HG02759 (cell line): ENCODE data around the gene DIPK1C.

Experiments
- ATAC-seq: cut with Tn5 transposase; IDR thresholded peaks from one replicate; pipeline ENCODE4 v1.9.1; 2021; ENCODE audit warnings: mild to moderate bottlenecking, moderate library complexity; ENCODE audit not compliant: unreplicated experiment

Gene DIPK1C

DNA sequence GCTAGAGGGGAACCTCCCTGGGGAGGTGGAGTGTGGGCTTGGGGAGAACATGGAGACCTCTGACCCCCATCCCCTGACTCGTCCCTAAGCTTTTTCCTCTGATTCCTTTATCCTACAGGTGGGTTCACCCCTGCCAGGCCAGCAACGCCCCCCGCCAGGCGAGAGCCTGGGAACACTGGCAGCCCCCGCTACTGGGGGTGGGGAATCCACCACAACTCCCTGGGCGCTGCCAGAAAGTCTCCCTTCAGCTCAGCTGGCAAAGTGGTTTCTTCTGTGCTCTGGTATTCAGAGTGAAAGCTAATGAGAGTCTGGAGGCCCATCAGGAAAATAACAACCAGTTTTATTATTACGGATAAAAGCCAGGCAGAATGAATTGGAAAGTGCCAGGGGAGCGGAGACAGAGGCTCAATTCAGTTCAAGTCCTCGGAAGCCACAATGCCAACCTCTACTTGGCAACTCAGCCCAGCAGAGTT is 2.8 kb downstream of the DIPK1C start:
- ATAC-seq = no peak

DNA sequence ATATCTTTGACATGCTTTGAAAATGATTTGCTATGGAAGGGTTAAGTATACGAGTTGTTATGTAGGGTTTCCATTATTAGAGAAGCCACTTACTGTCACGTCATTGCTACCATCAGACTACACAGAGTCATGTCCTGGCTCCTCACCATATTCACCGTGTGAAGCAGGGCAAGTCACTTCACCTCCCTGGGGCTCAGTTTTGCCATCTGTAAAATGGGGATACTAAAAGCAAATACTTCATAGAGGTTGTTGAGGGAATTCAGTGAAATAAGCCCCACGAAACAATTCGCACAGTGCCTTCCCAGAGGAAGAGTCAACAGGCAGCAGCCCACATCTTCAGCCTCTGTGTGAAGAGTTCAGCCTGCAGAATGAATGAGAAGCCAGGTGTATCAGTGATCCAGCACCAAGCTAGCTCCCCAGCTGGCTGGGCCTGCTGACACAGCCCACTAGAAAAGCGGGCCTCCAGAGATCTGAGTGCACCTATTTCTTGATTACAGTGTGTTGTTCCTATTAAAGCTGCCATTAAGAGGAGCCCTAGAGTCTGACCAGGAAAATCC is 3.4 kb downstream of the DIPK1C start:
- ATAC-seq = no peak

DNA sequence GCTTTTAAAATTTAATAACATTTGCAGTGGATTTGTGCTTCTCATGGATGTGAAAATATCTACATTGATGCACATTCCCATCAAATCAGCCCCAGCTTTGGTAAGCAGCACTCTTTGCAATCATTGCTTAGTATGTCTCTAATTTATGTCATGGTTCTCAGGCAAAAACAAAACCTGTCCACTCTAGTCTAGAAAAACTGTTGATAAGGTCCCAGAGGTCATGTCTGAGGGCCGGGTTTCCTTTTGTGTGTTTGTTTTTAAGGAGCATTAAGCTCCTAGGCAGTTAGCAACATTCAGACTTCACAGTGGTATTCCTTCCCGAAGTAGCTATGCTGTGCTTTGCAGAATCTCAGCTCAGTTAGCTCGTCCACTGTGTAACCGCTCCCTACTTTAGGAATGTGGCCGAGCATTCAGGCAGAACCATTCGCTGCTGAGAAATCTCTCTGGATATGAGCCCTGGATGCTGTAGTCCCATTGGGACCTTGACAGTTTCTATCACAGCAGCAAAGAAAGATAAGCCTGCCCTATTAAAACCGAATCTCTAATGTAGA is 4.0 kb downstream of the DIPK1C start:
- ATAC-seq = no peak

DNA sequence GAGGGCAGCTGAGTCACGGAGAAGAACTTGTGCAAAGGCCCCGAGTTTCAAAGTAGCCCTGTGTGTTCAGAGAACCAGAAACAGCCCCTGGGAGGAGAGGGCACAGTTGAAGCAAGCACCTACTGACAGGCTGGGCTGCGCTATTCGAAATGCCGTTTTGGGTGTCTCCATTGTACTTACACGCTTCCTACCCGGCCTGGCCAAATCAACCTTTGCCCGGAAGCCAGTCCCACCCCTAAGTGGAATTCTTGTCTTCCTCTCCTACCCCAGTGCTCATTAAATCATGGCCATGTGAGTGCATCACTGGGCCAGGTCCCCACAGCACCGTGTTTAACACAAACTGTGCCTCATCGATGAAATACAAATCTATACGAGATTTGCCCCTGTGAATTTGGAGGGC is 6.0 kb downstream of the DIPK1C start:
- no peak for ATAC-seq

DNA sequence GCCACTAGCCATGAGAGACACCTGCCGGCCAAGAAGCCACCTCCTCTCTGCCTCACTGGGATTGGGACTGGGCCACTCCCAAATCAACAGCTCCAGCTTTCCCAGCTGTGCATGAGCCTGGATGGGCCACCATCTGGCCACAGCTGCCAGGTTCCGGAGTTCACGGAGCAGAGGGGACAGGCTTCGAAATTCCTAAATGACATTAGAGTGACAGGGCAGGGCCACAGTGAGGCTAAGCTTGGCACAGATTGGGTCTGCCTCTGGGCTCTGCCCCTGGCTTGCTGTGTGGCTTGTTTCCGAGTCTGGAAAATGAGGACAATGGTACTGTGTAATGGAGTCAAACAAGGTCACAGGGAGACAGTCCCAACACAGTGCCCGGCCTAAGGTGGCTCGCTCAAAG is 6.5 kb downstream of the DIPK1C start:
- ATAC-seq = no peak

DNA sequence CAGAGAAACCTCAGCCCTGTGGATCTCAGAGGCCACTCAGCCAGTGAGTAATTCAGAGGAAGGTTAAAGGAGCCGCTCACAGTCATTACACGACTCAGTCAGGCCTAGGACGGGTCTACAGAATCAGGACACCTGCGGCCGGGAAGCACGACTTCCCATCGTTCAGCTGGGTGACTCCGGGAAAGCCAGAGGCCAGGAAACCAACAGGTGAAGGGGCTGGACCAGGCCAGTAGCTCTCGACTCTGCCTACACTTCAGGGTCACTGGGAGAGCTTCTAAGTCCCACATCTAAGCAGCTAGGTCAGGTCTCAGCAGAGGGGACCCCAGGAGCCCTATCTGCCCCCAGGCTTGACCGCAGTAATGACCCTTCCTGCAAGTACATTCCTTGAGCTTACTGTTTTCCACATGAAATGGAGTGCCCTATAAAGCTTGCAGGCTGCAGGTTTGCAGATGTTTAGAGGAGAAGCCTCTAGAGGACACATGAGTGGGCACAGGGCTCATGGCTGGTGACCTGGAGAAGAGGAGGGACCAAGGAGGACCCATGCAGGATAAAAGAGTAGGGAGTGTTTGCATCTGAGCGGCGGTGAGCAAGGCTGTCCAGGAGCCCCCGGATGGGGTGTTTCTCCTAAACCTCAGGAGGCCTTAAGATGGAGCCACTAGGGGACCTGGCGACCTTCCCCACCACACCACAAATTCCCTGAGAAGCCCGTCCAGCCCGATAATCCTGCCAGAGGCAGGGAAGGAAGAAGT is 9.5 kb downstream of the DIPK1C start:
- ATAC-seq = no peak

DNA sequence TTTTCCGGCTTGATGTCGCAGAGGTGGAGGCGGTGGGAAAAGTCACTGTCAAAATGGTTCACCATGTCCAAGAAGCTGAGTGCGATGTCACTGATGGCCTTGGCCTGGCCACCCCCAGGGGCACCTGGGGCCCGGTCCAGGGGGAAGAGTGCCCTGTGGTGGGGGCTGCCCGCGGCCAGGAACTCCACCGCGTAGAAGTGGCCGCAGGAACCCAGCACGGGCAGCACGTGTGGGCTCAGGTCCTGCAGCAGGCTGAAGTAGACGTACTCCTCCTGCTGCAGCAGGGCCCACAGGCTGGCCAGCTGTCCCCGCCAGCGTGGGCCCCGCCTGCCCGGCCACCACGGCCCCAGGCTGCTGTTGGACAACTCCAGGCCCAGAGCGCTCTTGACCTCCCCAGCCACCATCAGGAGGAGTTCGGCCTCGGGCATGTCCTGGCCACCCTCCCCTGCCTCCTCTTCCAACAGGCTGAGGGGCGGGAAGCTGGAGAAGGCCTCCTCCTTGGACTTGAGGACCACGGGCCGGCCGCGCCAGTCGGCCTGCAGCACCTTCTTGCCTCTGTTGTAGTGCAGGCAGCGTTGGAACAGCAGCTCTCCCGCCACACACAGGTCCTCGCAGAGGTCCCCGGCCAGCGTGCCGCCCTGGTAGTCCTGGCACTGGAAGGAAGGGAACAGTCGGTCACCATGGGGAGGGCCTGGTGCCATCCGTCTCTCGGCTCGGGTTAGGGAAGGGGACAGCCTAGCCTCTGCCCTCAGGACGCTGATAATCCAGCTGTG is 10.3 kb downstream of the DIPK1C start:
- ATAC-seq = no peak

DNA sequence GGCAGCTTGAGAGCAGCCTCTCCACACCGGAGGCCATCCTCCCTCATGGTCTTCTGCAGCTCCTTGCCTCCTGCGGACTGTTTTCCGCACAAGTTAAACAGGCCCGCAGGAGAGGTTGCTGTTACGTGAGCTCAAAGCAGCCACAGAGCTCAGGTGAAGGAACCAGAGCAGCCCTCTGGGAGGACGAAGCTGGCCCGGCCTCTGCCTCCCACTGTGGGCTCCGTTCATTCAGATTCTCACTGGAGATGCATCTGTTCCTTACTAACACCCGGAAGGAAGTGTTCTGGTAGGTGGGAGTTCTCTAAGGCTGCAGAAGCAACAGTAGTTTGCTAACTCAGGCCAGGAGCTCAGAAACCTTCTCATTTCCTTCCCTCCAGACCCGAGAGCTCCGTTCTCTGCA is 10.9 kb downstream of the DIPK1C start:
- no peak for ATAC-seq

DNA sequence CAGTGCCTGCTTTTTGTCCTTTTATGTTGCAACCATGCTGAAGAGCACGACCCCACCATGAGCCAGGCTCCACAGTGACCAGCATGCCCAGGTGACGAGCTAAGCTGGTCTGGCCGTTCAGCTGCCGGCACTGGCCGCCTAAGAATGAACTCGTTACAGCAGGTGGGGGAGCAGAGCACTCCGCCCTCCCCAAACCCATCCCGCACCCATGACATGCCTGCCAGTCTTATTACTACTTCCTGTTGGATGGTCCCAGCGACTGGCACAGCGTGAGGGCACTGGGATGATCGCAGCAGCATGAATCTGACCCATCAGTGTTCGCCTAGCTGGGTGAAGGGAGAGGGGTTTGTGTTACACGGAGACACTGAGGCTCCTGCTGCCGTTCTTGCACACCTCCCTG is 11.5 kb downstream of the DIPK1C start:
- no peak for ATAC-seq

DNA sequence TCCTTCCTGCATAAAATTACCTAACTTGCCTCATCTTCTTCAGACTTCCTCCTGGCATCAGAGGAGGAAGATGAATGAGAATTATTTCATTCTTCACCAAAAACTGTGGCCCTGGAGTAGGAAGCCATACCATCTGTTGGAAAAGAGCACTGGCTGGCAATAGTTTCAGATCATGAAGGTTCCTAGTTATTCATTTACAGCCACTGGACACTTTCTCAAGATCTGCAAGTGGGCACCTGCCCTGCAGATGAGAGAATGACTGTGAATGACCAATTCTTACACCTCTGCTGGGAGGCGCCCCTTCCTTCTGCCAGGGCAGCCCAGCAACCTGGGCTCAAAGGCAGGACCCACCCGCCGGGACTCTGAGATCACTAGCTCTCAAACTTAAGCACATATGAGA is 13.0 kb downstream of the DIPK1C start:
- no peak for ATAC-seq

DNA sequence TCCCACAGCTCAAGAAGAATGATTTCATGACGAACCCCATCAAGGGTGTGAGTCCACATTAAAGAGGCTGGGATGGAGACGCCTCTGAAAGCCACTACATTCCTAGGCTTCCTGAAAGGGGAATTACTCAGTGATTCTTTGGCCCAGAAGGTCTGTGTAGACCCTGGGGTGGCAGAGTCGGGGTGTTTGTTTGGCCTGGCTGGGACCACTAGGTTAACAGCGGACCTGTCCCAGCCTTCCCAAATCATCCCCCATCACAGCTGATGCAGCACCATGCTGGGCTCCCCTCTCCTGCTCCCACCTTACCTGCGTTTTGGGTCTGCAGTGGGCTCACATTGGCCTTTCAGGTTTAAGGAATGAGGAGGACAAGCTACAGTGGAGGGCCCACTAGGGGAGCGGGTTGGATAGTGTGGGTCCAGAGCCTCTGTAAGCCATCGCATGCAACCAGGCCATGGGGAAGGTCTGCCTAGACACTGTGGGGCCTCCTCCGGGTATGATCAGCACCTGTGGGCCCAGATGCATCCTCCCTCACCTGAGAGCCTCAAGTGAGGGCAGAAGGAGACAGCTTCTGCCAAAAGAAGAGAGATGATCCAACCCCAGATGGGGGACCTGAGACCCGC is 16.2 kb downstream of the DIPK1C start:
- no peak for ATAC-seq

DNA sequence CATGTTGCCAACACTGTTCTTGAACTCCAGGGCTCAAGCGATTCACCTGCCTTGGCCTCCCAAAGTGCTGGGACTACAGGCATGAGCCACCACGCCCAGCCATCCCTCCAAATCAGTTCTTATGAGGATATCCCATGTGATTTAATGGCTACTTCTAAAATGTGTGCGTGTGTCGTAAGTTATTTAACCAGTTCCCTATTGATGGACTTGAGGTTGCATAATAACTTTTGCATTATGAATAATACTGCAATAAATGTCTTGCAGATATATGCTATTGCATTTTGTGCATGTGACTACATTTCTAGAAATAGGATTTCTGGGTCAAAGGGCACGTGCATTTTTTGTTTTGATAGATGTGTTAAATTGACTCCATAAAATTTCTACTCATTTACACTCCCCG is 19.0 kb downstream of the DIPK1C start:
- ATAC-seq = no peak

DNA sequence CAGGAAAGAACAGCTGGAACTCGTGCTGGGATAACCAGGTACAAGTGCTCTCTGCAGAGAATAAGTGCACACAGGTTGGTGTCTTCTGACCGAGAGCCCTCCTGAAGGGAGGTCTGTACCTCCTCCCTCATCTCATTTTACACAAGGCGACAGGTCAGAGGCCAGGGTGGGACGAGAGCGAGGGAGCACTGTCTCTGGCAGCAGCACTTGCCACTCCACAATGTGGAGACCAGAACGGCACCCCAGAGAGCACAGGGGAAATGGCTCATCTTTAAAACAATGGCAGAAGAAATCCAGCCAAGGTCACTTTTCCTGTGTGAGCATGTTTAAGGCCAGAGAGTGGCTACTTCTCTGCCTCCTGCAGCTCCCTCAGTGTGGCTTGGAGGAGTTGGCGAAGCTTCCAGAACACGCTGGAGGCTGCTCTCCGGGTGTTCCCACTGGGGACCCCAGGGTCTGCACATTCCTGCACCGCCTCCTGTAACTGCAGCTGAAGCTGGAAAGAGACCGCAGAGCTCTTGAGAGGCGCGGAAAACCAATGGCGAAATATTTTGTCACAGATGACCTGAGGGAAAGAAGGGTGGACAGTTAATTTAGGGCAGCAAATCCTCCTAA is 20.8 kb downstream of the DIPK1C start:
- no peak for ATAC-seq

DNA sequence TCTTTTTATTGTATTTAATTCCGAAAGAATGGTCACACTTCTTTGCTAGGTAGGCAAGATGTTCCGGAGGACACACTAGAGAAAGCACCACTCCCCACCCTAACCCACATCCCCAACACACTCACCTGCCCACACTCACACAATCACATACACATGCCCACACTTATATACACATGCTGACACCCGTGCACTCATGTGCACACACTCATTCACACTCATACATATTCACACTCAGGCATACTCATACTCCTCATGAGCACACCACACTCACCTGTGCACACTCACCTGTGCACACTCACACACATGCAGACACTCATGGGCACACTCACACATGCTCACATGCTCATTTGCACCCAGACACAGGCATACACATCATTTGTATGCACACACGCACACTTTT is 21.4 kb downstream of the DIPK1C start:
- ATAC-seq = no peak

DNA sequence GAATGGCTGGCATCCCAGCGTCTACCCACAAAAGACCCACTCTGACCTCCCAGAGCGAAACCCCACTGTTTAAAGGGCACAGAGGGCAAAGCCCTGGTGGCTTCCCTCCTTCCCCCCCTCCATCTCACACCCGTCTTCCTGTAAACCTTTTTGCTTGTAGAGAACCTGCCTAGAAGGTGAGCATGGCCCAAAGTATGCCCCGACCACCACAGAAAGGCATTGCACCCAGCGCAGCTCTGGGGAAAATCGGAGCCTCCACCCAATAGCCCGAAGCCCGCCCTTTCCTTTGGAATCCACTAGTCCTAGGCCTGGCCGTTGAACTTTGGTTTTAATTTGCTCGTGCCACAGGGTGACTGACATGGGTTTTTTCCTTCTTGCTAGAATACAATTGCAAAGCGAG is 22.6 kb downstream of the DIPK1C start:
- ATAC-seq = no peak

DNA sequence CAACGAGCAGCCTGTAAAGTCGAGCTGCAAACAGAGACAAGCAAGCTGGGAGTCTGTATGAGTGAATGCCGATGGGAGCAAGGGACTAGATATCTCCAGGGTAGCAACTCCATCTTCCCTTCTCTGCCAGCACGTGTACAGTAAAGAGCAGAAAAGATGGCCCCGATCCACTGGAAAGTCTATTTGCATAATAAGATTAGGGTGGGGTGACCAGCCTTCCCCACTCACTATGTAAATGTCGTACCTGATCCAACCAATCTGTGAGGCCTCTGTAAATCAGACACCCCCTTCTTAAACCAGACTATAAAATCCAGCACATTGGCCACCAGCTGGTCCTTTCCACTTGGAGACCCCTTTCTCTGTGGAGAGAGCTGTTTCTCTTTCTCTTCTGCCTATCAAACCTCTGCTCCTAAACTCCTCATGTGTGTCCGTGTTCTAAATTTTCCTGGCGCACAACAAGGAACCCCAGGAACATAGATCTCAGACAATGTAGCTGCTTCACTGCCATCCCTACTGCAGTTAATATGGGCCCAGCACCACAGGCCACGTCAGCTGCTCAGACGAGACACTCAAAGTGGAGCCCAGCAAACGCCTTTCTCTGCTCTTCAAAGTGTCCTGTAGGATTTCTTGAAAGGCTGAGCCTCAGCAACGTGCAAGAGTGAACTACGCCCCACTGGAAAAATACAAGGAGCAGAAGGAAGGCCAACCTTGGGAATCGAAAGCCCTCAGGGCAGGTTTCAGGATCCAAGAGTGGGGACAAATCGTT is 26.1 kb downstream of the DIPK1C start:
- no peak for ATAC-seq

DNA sequence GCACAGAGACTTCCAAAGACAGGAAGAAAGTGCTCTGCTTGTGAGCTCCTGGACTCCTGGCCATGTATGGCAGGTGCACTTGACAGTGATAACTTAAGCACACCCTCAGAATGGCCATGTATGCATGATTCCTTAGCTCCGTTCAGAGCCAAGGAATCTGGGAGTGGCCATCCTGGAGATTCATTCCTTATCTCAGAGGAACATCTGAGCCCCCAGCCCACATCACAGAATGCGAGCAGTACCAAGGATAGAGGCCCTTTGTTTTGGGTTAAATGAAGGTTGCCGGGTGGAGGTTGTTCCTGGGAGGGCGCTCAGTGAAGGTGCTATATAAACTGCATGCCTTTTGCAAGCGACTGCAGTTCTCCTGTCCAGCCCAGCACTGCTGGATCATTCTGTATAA is 26.9 kb downstream of the DIPK1C start:
- no peak for ATAC-seq

DNA sequence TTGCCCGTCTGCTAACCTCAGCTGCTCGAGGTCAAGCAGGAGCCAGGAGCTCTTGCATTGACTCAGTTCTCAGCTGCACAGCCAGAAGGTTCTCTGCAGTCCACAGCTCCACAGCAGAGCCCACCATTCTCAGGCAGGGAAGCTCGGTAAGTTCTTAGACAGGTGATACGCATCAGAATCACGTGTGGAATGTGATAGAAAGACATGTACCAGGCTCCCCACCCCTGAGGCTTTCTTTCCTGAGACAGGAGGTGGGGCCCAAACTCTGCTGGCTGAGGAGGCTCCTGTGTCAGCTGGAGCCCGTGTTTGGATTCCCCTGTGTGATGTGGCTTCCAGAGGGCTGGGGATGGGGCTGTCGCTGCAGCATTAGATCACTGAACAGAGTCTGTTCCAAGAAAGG is 28.0 kb downstream of the DIPK1C start:
- ATAC-seq = no peak

DNA sequence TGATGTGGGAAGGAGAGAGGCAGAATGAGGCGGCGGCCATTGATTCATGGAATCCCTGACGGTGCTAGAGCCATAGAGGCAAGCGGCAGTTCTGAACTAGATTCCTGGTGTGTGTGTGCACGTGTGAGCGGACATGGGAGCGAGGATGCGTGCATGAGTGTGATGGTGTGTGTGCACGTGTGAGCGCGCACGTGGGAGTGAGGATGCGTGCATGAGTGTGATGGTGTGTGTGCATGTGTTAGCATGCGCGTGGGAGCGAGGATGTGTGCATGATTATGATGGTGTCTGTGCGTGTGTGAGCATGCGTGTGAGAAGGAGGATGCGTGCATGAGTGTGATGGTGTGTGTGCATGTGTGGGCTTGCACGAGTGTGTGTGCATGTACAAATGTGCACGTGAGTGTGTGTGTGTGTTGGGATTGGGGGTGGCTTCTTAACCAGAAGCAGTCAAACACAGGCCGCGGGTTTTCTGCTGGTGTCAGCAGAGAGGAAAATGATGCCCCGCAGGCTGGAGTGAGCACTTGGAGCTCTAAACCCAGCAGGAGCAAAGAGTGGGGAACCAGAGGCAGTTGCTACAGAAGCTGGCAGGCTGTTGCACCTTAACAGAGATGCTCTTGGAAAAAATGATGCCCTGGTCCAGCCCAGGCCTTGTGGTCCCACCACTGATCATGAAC is 29.5 kb downstream of the DIPK1C start:
- no peak for ATAC-seq

DNA sequence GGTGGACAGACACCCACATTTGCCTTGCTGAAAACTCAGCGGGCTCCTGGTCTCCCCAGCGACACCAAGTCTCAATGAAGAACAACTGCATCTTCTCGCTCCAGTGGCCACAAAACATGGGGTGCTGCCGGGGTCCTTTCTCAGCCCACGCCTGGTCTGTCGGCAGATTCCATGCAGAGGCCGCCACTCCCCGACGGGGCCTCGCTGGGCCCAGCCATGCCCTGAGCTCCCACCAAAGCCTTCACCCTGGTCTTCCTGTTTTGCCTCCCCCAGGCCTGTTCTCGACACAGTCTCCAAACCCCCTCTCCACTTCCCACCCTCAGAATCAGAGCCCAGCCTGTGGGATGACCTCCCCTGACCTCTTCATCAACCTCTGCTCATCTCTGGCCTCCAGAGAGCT is 31.2 kb downstream of the DIPK1C start:
- no peak for ATAC-seq
